ENCODE measurements around the gene EEF1AKMT4.
A peak's percentile ranks its signal among the peaks of the same experiment; 100 is the strongest.
"Not testable (repeated sequence)": the region's sequence is repeated elsewhere in the genome, so short reads cannot be mapped to it uniquely, and the experiment has no call there.

The EEF1AKMT4 gene

DNA sequence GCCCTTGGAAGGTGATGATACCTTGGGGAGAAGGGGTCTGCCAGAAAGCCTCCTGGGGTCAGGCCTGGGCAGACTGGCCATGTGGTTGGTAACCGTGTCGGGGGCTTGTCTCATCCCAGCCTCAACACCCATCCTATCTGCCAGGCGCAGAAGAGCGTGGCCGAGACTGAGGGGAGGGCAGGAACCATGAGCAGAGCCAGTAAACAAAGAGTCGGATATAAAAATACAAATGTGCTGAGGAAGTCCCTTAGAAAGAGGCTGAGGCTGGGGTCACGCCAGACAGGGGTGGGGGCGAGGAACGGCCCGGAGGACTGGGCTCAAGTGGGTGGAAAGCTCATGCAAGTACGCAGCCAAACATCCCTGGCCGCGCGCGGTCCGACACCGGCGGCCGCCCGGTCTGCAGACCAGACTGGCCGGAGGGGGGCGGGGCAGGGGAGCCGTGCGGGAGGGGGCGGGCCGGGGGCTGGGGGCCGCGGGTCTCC, 10.0 kb downstream of the EEF1AKMT4 start:
- DNase-seq (ENCODE audit: low read depth in 1 of 2, low spot score in 1 of 2), result no peak
- no peak for TF ChIP-seq JUND (IDR thresholded peaks at IDR 0.05; ENCODE audit: low read depth)
- in situ Hi-C loops (cut with HindIII; ENCODE audit: low pct_unique_long_range_greater_than_20kb, low sequenced_read_pairs), result no loop called here

DNA sequence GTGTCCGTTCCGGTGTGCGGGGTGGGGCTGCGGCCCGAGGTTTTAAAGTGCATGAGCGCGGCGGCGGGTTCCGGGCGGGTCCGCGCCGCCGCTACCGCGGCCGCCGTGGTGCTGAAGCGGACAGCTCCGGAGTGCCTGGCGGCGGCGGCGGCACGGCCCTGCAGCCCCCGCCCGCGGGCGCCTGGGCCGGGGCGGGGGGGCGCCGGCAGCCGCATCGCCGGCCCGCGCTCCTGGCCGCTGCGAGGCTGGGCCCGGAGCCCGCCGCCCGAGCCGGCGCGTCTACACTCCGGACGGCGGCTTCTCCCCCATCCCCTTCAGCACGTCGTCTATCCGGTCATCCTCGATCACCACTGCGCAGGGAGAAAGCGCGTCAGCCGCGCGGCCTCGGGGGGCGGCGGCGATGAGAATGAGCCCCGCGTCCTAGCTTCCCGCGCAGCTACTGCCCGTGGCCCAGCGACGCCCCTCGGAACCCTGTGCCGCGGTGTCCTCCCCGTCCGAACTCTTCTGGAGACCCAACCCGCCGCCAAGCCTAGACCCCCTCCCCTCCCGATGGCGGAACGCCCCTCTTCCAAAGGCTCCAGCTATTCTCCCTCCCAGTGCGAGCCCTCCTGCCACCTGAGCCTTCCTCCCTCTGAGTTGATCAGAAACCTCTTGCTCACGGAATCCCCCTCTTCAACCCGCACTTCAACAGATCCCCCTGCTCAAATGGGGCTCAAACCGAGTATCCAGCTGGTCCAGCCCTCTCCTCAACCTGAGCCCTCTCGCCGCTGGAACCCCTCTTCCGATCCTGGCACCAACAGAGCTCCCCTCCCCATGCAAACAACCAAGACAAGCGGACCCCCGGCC, 10.6 kb downstream of the EEF1AKMT4 start:
- no peak for TF ChIP-seq JUND (IDR thresholded peaks at IDR 0.05; ENCODE audit: low read depth)
- in situ Hi-C loops (cut with HindIII; ENCODE audit: low pct_unique_long_range_greater_than_20kb, low sequenced_read_pairs), result no loop called here
- DNase-seq (ENCODE audit: low read depth in 1 of 2, low spot score in 1 of 2), result peak; percentile 70 to 94

- DNase-seq (ENCODE audit: low read depth in 1 of 2, low spot score in 1 of 2), result peak in 1 of 2 experiments; percentile 77
- TF ChIP-seq JUND (IDR thresholded peaks at IDR 0.05; ENCODE audit: low read depth), result no peak
- in situ Hi-C loops (cut with HindIII; ENCODE audit: low pct_unique_long_range_greater_than_20kb, low sequenced_read_pairs), result no loop called here
Measured at GRCh38 chr3:184260724-184261269, 11.3 kb downstream of the EEF1AKMT4 start.

GRCh38 chr3:184261270-184261853, 11.9 kb downstream of the EEF1AKMT4 start, which contains the start of gene CAMK2N2:
Gene CAMK2N2, minus strand, starts transcription at chr3:184261553. Its CDS starts 268 bp downstream, at chr3:184261285.
- no peak for TF ChIP-seq JUND (IDR thresholded peaks at IDR 0.05; ENCODE audit: low read depth)
- in situ Hi-C loops (cut with HindIII; ENCODE audit: low pct_unique_long_range_greater_than_20kb, low sequenced_read_pairs), result no loop called here
- DNase-seq (ENCODE audit: low read depth in 1 of 2, low spot score in 1 of 2), result peak; percentile 97 to 100

DNA sequence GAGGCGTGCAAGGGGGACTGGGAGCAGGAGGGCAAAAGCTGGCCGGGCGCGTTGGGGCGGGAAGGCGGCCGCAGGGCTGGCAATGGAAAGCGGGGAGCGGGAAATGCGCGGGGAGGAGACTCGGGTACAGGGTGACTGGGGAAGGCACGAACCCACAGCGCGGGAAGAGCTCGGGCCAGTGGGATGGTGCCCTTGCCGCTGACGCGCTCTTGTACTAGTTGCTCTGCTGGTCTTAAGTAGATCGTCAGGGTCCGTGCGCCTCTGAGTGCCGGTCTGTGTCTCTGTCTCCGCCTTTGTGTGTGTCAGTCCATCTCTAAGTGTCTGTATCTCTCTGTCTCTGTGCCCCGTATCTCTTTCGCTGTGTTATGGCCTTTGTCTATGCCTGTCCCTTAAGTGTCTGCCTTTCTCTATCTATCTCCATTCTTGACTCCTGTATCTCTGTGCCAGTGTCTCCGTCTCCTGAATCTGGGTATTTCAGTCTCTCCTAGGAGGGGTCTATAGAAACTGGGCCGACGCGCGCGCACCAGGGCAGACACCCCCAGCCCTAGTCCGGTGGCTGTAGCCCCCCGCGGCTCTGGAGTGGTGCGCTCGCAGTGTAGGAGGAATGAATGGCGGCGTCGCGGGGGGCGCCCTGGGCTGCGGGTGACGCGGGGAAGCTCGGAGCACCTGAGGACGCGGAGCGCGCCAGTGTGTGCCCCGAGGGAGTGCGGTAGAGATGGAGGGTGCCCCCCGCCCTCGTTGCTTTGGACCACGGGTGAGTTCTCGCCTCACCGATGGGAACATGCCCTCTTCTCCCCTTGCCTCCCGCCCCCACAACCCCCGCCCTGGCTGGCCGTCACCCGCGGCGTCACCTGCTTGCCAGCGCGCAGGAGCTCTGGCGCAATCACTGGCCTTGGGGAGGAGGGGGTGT, 12.6 kb downstream of the EEF1AKMT4 start:
- no peak for TF ChIP-seq JUND (IDR thresholded peaks at IDR 0.05; ENCODE audit: low read depth)
- in situ Hi-C loops (cut with HindIII; ENCODE audit: low pct_unique_long_range_greater_than_20kb, low sequenced_read_pairs), result no loop called here
- DNase-seq (ENCODE audit: low read depth in 1 of 2, low spot score in 1 of 2), result peak in 1 of 2 experiments; percentile 46

DNA sequence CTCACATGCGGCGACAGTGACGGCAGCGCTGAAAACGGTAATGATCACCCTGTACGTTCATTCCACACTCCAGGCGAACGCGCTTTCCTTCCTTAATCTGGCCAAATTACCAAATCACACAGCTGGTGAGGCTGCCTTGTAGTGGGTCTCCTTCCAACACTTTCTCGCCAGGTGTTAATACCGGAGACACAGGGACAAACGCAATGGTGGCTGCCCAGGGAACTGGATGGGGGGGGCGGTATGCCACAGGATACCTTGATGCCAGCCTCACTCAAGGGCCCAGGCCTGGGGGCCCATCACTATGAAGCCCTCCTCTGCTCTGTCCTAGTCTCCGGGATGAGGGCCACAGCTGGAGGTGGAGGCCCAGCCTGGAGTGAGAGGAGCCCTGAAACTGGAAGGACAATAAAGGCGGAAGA, 13.3 kb downstream of the EEF1AKMT4 start:
- no peak for TF ChIP-seq JUND (IDR thresholded peaks at IDR 0.05; ENCODE audit: low read depth)
- in situ Hi-C loops (cut with HindIII; ENCODE audit: low pct_unique_long_range_greater_than_20kb, low sequenced_read_pairs), result no loop called here
- no peak for DNase-seq (ENCODE audit: low read depth in 1 of 2, low spot score in 1 of 2)

GRCh38 chr3:184267249-184267648, 17.8 kb downstream of the EEF1AKMT4 start:
- DNase-seq (ENCODE audit: low read depth in 1 of 2, low spot score in 1 of 2); in situ Hi-C loops (cut with HindIII; ENCODE audit: low pct_unique_long_range_greater_than_20kb, low sequenced_read_pairs): not testable (repeated sequence)

GRCh38 chr3:184272269-184272668, 22.8 kb downstream of the EEF1AKMT4 start:
- in situ Hi-C loops (cut with HindIII; ENCODE audit: low pct_unique_long_range_greater_than_20kb, low sequenced_read_pairs), result no loop called here
- no peak for DNase-seq (ENCODE audit: low read depth in 1 of 2, low spot score in 1 of 2)
- TF ChIP-seq JUND (IDR thresholded peaks at IDR 0.05; ENCODE audit: low read depth), result no peak

DNA sequence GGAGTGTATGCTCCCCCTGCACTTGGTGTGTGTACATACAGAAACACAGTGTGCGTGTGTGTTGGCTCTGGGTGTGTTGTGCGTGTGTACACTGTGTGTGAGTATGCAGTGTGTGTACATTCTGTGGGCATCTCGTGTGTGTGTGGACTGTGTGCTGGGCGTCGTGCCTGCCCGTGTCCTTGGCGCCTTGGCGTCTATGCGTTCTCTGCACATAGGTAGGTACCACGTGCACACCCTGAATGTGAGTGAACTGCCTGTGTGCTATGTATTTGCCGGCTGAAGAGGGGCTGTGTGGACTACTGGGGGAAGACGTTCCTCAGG, 25.9 kb downstream of the EEF1AKMT4 start:
- no peak for DNase-seq (ENCODE audit: low read depth in 1 of 2, low spot score in 1 of 2)
- in situ Hi-C loops (cut with HindIII; ENCODE audit: low pct_unique_long_range_greater_than_20kb, low sequenced_read_pairs), result no loop called here
- no peak for TF ChIP-seq JUND (IDR thresholded peaks at IDR 0.05; ENCODE audit: low read depth)

DNA sequence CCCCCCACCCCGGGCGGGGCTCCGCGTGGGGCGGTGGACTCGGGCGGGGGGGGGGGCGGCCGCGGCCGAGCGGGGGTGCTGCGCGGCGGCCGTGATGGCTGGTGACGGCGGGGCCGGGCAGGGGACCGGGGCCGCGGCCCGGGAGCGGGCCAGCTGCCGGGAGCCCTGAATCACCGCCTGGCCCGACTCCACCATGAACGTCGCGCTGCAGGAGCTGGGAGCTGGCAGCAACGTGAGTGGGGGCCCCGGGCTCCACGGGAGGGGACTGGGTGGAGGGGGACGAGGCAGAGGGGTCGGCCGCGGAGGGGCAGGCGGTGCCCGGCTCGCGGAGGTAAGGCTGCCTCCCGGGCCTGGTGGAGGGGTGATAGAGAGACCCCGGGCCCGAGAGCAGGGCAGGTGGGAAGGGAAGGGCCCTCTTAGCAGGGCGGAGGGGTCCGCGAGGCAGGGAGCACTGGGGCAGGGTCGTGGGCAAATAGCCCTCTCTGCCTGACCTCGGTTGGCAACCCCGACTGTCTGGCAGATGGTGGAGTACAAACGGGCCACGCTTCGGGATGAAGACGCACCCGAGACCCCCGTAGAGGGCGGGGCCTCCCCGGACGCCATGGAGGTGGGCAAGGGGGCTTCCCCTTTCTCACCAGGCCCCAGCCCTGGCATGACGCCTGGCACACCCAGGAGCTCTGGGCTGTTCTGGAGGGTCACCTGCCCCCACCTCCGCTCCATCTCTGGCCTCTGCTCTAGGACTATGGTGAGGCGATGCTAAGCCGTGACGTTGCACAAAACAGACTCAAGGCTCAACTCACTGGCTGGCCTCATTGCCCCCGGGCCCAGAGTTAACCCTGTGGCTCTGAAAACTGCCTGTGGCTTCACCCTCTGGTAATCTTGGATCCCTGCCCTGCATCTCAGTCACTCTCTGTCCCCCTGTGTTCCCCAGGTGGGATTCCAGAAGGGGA, 26.8 kb downstream of the EEF1AKMT4 start, which contains the start of gene ECE2:
Gene ECE2, plus strand, starts transcription at position 62 of the 950 bp plus-strand sequence. Its CDS starts 132 bp downstream, at position 194.
- no peak for DNase-seq (ENCODE audit: low read depth in 1 of 2, low spot score in 1 of 2)
- no peak for TF ChIP-seq JUND (IDR thresholded peaks at IDR 0.05; ENCODE audit: low read depth)
- in situ Hi-C loops (cut with HindIII; ENCODE audit: low pct_unique_long_range_greater_than_20kb, low sequenced_read_pairs), result no loop called here

GRCh38 chr3:184277366-184277765, 27.9 kb downstream of the EEF1AKMT4 start:
- TF ChIP-seq JUND (IDR thresholded peaks at IDR 0.05; ENCODE audit: low read depth), result no peak
- no peak for DNase-seq (ENCODE audit: low read depth in 1 of 2, low spot score in 1 of 2)

More at GRCh38 chr3:184277366-184277765, 27.9 kb downstream of the EEF1AKMT4 start:
- in situ Hi-C loops (cut with HindIII; ENCODE audit: low pct_unique_long_range_greater_than_20kb, low sequenced_read_pairs), result no loop called here

Data from T47D (cell line).